ENCODE data around the gene EFEMP2. TPM values are rescaled to one million over a fixed set of nuclear protein-coding genes. Genes with fewer than 3 reads are reported as not detected.

The EFEMP2 gene
- total RNA-seq, 1 donor: 94.8 TPM

GRCh38 chr11:65817835-65818680 is 54.5 kb downstream of the EFEMP2 start:
- H3K27ac ChIP-seq (ENCODE audit: low read depth, low read length): peak overlapping the region; percentile 47
- H3K36me3 ChIP-seq (ENCODE audit: insufficient read depth, low read length): no peaks in the 10 kb centered on the region
- peaks cover 13% of the 10 kb centered on the region for H3K79me2 ChIP-seq (ENCODE audit: insufficient read depth, low read length)
- peaks cover 11% of the 10 kb centered on the region for H3K27me3 ChIP-seq (ENCODE audit: insufficient read depth, low read length)
- H3K4me3 ChIP-seq (ENCODE audit: insufficient read depth, low read length): peak overlapping the region; percentile 86
- no peaks in the 10 kb centered on the region for H4K20me1 ChIP-seq (ENCODE audit: insufficient read depth, low read length)
- peak; percentile 99 for DNase-seq (ENCODE audit: insufficient read length, low spot score, missing footprints)
- H2AFZ ChIP-seq (ENCODE audit: low read length): peak overlapping the region; percentile 89
- peaks cover 16% of the 10 kb centered on the region for H3K4me1 ChIP-seq (ENCODE audit: insufficient read depth, low read length)
- peak; percentile 86 for TF ChIP-seq CTCF (IDR thresholded peaks at IDR 0.05; ENCODE audit: extremely low read depth, low read depth, low read length)
- peak overlapping the region; percentile 84 for H3K4me2 ChIP-seq (ENCODE audit: insufficient read depth, low read length)
- no peaks in the 10 kb centered on the region for H3K9me3 ChIP-seq (ENCODE audit: low read depth, low read length)

- no peak for DNase-seq (ENCODE audit: insufficient read length, low spot score, missing footprints)
- Histone ChIP-seq H3K4me3 (ENCODE audit: insufficient read depth, low read length) (peak overlapping the region; percentile 86), H3K4me2 (ENCODE audit: insufficient read depth, low read length) (peak overlapping the region; percentile 84), H3K36me3 (ENCODE audit: insufficient read depth, low read length) (no peaks in the 10 kb centered on the region), H3K4me1 (ENCODE audit: insufficient read depth, low read length) (peaks cover 16% of the 10 kb centered on the region), H3K79me2 (ENCODE audit: insufficient read depth, low read length) (peaks cover 13% of the 10 kb centered on the region), H3K9me3 (ENCODE audit: low read depth, low read length) (no peaks in the 10 kb centered on the region), H2AFZ (ENCODE audit: low read length) (peak overlapping the region; percentile 89), H3K27me3 (ENCODE audit: insufficient read depth, low read length) (peaks cover 7% of the 10 kb centered on the region), H4K20me1 (ENCODE audit: insufficient read depth, low read length) (no peaks in the 10 kb centered on the region), H3K27ac (ENCODE audit: low read depth, low read length) (peak overlapping the region; percentile 47)
- TF ChIP-seq CTCF (IDR thresholded peaks at IDR 0.05; ENCODE audit: extremely low read depth, low read depth, low read length): no peak
These were observed 55.2 kb downstream of the EFEMP2 start for GRCh38 chr11:65817312-65817834.

GRCh38 chr11:65816696-65817095 is 55.9 kb downstream of the EFEMP2 start:
- H3K36me3 ChIP-seq (ENCODE audit: insufficient read depth, low read length): no peaks in the 10 kb centered on the region
- H2AFZ ChIP-seq (ENCODE audit: low read length): no peak overlapping the region
- peaks cover 16% of the 10 kb centered on the region for H3K4me1 ChIP-seq (ENCODE audit: insufficient read depth, low read length)
- no peak overlapping the region for H3K4me2 ChIP-seq (ENCODE audit: insufficient read depth, low read length)
- H4K20me1 ChIP-seq (ENCODE audit: insufficient read depth, low read length): no peaks in the 10 kb centered on the region
- H3K4me3 ChIP-seq (ENCODE audit: insufficient read depth, low read length): no peak overlapping the region
- TF ChIP-seq CTCF (IDR thresholded peaks at IDR 0.05; ENCODE audit: extremely low read depth, low read depth, low read length): no peak
- no peak overlapping the region for H3K27ac ChIP-seq (ENCODE audit: low read depth, low read length)
- H3K9me3 ChIP-seq (ENCODE audit: low read depth, low read length): no peaks in the 10 kb centered on the region
- no peak for DNase-seq (ENCODE audit: insufficient read length, low spot score, missing footprints)
- peaks cover 13% of the 10 kb centered on the region for H3K79me2 ChIP-seq (ENCODE audit: insufficient read depth, low read length)
- H3K27me3 ChIP-seq (ENCODE audit: insufficient read depth, low read length): peaks cover 13% of the 10 kb centered on the region

Other genes starting within 250 kb of the EFEMP2 start
- 12.7 and 15.2 TPM in 2 replicates for gene SIPA1, start 234.7 kb downstream of the EFEMP2 start, total RNA-seq
- gene RELA, start 209.9 kb downstream of the EFEMP2 start, total RNA-seq: 29.2 and 31.8 TPM in 2 replicates
- gene KAT5, start 160.5 kb downstream of the EFEMP2 start, total RNA-seq: 37.4 and 44.2 TPM in 2 replicates
- 27.4 and 27.9 TPM in 2 replicates for gene RNASEH2C, start 152.0 kb downstream of the EFEMP2 start, total RNA-seq
- 15.3 and 18.1 TPM in 2 replicates for gene AP5B1, start 91.8 kb downstream of the EFEMP2 start, total RNA-seq
- not detected in 2 replicates for gene OVOL1, start 85.7 kb downstream of the EFEMP2 start, total RNA-seq
- gene SNX32, start 38.8 kb downstream of the EFEMP2 start, total RNA-seq: 1.1 and 1.5 TPM in 2 replicates
- 607 and 704 TPM in 2 replicates for gene CFL1, start 14.6 kb downstream of the EFEMP2 start, total RNA-seq
- 50.1 and 53.6 TPM in 2 replicates for gene MUS81, start 12.4 kb downstream of the EFEMP2 start, total RNA-seq
- gene CTSW, start 7.0 kb upstream of the EFEMP2 start, total RNA-seq: not detected in 2 replicates
- gene FIBP, start 15.7 kb upstream of the EFEMP2 start, total RNA-seq: 129 and 151 TPM in 2 replicates
- 42.4 and 47.0 TPM in 2 replicates for gene CCDC85B, start 17.9 kb upstream of the EFEMP2 start, total RNA-seq
- 13.0 and 13.8 TPM in 2 replicates for gene FOSL1, start 27.6 kb upstream of the EFEMP2 start, total RNA-seq
- gene C11orf68, start 46.3 kb upstream of the EFEMP2 start, total RNA-seq: 30.9 and 32.9 TPM in 2 replicates
- 170 and 190 TPM in 2 replicates for gene DRAP1, start 46.6 kb upstream of the EFEMP2 start, total RNA-seq
- gene TSGA10IP, start 72.7 kb upstream of the EFEMP2 start, total RNA-seq: not detected in 2 replicates
- gene SART1, start 88.9 kb upstream of the EFEMP2 start, total RNA-seq: 22.4 and 25.3 TPM in 2 replicates
- gene EIF1AD, start 129.4 kb upstream of the EFEMP2 start, total RNA-seq: 28.6 and 31.2 TPM in 2 replicates
- 14.5 and 14.7 TPM in 2 replicates for gene BANF1, start 129.7 kb upstream of the EFEMP2 start, total RNA-seq
- gene CST6, start 139.2 kb upstream of the EFEMP2 start, total RNA-seq: 1.8 and 2.9 TPM in 2 replicates
- gene CATSPER1, start 153.7 kb upstream of the EFEMP2 start, total RNA-seq: not detected in 2 replicates
- gene GAL3ST3, start 176.4 kb upstream of the EFEMP2 start, total RNA-seq: not detected in 2 replicates
- 131 and 164 TPM in 2 replicates for gene SF3B2, start 179.6 kb upstream of the EFEMP2 start, total RNA-seq
- 38.0 and 39.8 TPM in 2 replicates for gene PACS1, start 197.5 kb upstream of the EFEMP2 start, total RNA-seq